Skeletal muscle tissue (tissue), 4 donors: Measurements from ENCODE around the gene PDE6G. TPM values are rescaled to one million over a fixed set of nuclear protein-coding genes. Genes with fewer than 3 reads are reported as not detected.

Experiments
- H3K27ac ChIP-seq: one replicate; pipeline ENCODE4 v1.7.0; 2013; ENCODE audit warnings: mild to moderate bottlenecking, low read depth, low read length, inconsistent platforms
- H3K27me3 ChIP-seq, 3 donors: one replicate each; pipeline ENCODE4 v1.7.0; 2013; ENCODE audit warnings: low read length in 3 of 3; ENCODE audit not compliant: control insufficient read depth in 3 of 3, insufficient read depth in 3 of 3
- H3K36me3 ChIP-seq, 3 donors: one replicate each; pipeline ENCODE4 v1.7.0; 2013; ENCODE audit warnings: low read length in 3 of 3; ENCODE audit not compliant: control insufficient read depth in 3 of 3, insufficient read depth in 3 of 3
- H3K4me1 ChIP-seq, 3 donors: one replicate each; pipeline ENCODE4 v1.7.0; 2013; ENCODE audit warnings: low read length in 3 of 3, mild to moderate bottlenecking in 3 of 3; ENCODE audit not compliant: control insufficient read depth in 3 of 3, insufficient read depth in 3 of 3
- H3K4me3 ChIP-seq, 3 donors: one replicate each; pipeline ENCODE4 v1.7.0; 2013; ENCODE audit warnings: low read length in 3 of 3
- H3K9ac ChIP-seq, 3 donors: one replicate each; pipeline ENCODE4 v1.7.0; 2013; ENCODE audit warnings: low read length in 3 of 3, mild to moderate bottlenecking in 3 of 3, moderate library complexity in 2 of 3, low read depth in 1 of 3
- H3K9me3 ChIP-seq, 3 donors: one replicate each; pipeline ENCODE4 v1.7.0; 2013; ENCODE audit warnings: low read length in 3 of 3; ENCODE audit not compliant: control insufficient read depth in 3 of 3
- total RNA-seq: library from RNA; depleted of rRNA; stranded (reverse); fragments of >200 nt; gene quantifications from one replicate; pipeline ENCODE4 v1.2.3, GENCODE V29; 2014
- donor health status: Osteomylitis.

Gene PDE6G
- total RNA-seq, 1 donor from 2014 or later = 1.0 TPM

- H3K27me3 ChIP-seq = no peaks in the 10 kb centered on the region
- H3K4me3 ChIP-seq = no peak overlapping the region
- H3K4me1 ChIP-seq = peaks cover 16 to 22% (median 19%) of the 10 kb centered on the region in 3 donors
- peaks cover 61 to 62% (median 62%) of the 10 kb centered on the region in 3 donors for H3K36me3 ChIP-seq
- H3K9me3 ChIP-seq = no peaks in the 10 kb centered on the region
- H3K27ac ChIP-seq = no peak overlapping the region
- H3K9ac ChIP-seq = no peak overlapping the region
Measured at GRCh38 chr17:81687770-81688541, 31.6 kb upstream of the PDE6G start.

- Histone ChIP-seq H3K4me3 (no peak overlapping the region), H3K9ac (no peak overlapping the region), H3K4me1 (peaks cover 25 to 33% (median 26%) of the 10 kb centered on the region in 3 donors), H3K9me3 (no peaks in the 10 kb centered on the region), H3K36me3 (peaks cover 52 to 54% (median 52%) of the 10 kb centered on the region in 3 donors), H3K27me3 (no peaks in the 10 kb centered on the region), H3K27ac (no peak overlapping the region)
Measured at GRCh38 chr17:81686614-81687013, 30.3 kb upstream of the PDE6G start.

- no peak overlapping the region for H3K27ac ChIP-seq
- peaks cover 43 to 44% (median 43%) of the 10 kb centered on the region in 3 donors for H3K36me3 ChIP-seq
- peaks cover 26 to 35% (median 27%) of the 10 kb centered on the region in 3 donors for H3K4me1 ChIP-seq
- peak overlapping the region; percentile 88 to 92 (median 89) for H3K9ac ChIP-seq
- no peaks in the 10 kb centered on the region for H3K27me3 ChIP-seq
- no peaks in the 10 kb centered on the region for H3K9me3 ChIP-seq
- H3K4me3 ChIP-seq = peak overlapping the region; percentile 89 to 91 (median 89)
Measured at GRCh38 chr17:81685108-81685507, 28.8 kb upstream of the PDE6G start.

- no peaks in the 10 kb centered on the region for H3K27me3 ChIP-seq
Measured at GRCh38 chr17:81684442-81684911, 28.1 kb upstream of the PDE6G start.

GRCh38 chr17:81683584-81684441 is 27.5 kb upstream of the PDE6G start, which contains the start of the genes ARL16 and HGS:
TSS of gene ARL16 (minus strand) at chr17:81683797. CDS start at chr17:81683753, 44 bp downstream.
TSS of gene HGS (plus strand) at chr17:81684011. CDS start at chr17:81684067, 56 bp downstream.
- peaks cover 30 to 35% (median 32%) of the 10 kb centered on the region in 3 donors for H3K36me3 ChIP-seq
- peaks cover 26 to 35% (median 29%) of the 10 kb centered on the region in 3 donors for H3K4me1 ChIP-seq
- peak within 1 kb of the TSS; percentile 89 to 92 (median 89) for H3K4me3 ChIP-seq
- no peaks in the 10 kb centered on the region for H3K9me3 ChIP-seq
- peak within 1 kb of the TSS; percentile 90 to 94 (median 94) for H3K9ac ChIP-seq
- peak within 1 kb of the TSS; percentile 64 for H3K27ac ChIP-seq
- no peaks in the 10 kb centered on the region for H3K27me3 ChIP-seq

More at GRCh38 chr17:81684442-81684911, 28.1 kb upstream of the PDE6G start:
- Histone ChIP-seq H3K27ac (peak overlapping the region; percentile 64), H3K4me1 (peaks cover 26 to 35% (median 29%) of the 10 kb centered on the region in 3 donors), H3K9me3 (no peaks in the 10 kb centered on the region), H3K4me3 (peak overlapping the region; percentile 89 to 91 (median 89)), H3K36me3 (peaks cover 37 to 40% (median 39%) of the 10 kb centered on the region in 3 donors), H3K9ac (peak overlapping the region; percentile 88 to 92 (median 89))

GRCh38 chr17:81683208-81683583 is 26.9 kb upstream of the PDE6G start:
- Histone ChIP-seq H3K9me3 (no peaks in the 10 kb centered on the region), H3K27ac (peak overlapping the region; percentile 60), H3K9ac (peak overlapping the region; percentile 90 to 94 (median 94)), H3K4me3 (peak overlapping the region; percentile 83 to 92 (median 89)), H3K27me3 (no peaks in the 10 kb centered on the region), H3K36me3 (peaks cover 24 to 29% (median 26%) of the 10 kb centered on the region in 3 donors), H3K4me1 (peaks cover 26 to 35% (median 29%) of the 10 kb centered on the region in 3 donors)

- Histone ChIP-seq H3K36me3 (peaks cover 19 to 24% (median 24%) of the 10 kb centered on the region in 3 donors), H3K9ac (peak overlapping the region; percentile 90 to 94 (median 94)), H3K9me3 (no peaks in the 10 kb centered on the region), H3K4me3 (peak overlapping the region; percentile 83 to 92 (median 89)), H3K4me1 (peaks cover 26 to 35% (median 29%) of the 10 kb centered on the region in 3 donors), H3K27ac (no peak overlapping the region), H3K27me3 (no peaks in the 10 kb centered on the region)
Measured at GRCh38 chr17:81682565-81683207, 26.3 kb upstream of the PDE6G start.

- no peak overlapping the region for H3K4me3 ChIP-seq
- H3K27ac ChIP-seq = no peak overlapping the region
- H3K27me3 ChIP-seq = no peaks in the 10 kb centered on the region
- H3K9me3 ChIP-seq = no peaks in the 10 kb centered on the region
- H3K36me3 ChIP-seq = peaks cover 8 to 15% (median 13%) of the 10 kb centered on the region in 3 donors
- no peak overlapping the region for H3K9ac ChIP-seq
- peaks cover 26 to 38% (median 29%) of the 10 kb centered on the region in 3 donors for H3K4me1 ChIP-seq
Measured at GRCh38 chr17:81681672-81682071, 25.3 kb upstream of the PDE6G start.

- H3K4me3 ChIP-seq = no peak overlapping the region
Measured at GRCh38 chr17:81680150-81680549, 23.8 kb upstream of the PDE6G start.

More at GRCh38 chr17:81680150-81680549, 23.8 kb upstream of the PDE6G start:
- Histone ChIP-seq H3K9me3 (no peaks in the 10 kb centered on the region), H3K27me3 (no peaks in the 10 kb centered on the region), H3K27ac (no peak overlapping the region), H3K4me1 (peaks cover 19 to 34% (median 24%) of the 10 kb centered on the region in 3 donors), H3K9ac (peak overlapping the region in 1 of 3 donors; percentile 54), H3K36me3 (peaks cover 0 to 5% (median 2%) of the 10 kb centered on the region in 3 donors)
